Brain pericyte (primary cell): ENCODE results near the gene ZIC1.

Source experiments
- DNase-seq: peaks from one replicate; pipeline ENCODE4 v3.0.0-alpha.2; 2012; ENCODE audit warnings: low read depth, low spot score

Gene ZIC1

DNA sequence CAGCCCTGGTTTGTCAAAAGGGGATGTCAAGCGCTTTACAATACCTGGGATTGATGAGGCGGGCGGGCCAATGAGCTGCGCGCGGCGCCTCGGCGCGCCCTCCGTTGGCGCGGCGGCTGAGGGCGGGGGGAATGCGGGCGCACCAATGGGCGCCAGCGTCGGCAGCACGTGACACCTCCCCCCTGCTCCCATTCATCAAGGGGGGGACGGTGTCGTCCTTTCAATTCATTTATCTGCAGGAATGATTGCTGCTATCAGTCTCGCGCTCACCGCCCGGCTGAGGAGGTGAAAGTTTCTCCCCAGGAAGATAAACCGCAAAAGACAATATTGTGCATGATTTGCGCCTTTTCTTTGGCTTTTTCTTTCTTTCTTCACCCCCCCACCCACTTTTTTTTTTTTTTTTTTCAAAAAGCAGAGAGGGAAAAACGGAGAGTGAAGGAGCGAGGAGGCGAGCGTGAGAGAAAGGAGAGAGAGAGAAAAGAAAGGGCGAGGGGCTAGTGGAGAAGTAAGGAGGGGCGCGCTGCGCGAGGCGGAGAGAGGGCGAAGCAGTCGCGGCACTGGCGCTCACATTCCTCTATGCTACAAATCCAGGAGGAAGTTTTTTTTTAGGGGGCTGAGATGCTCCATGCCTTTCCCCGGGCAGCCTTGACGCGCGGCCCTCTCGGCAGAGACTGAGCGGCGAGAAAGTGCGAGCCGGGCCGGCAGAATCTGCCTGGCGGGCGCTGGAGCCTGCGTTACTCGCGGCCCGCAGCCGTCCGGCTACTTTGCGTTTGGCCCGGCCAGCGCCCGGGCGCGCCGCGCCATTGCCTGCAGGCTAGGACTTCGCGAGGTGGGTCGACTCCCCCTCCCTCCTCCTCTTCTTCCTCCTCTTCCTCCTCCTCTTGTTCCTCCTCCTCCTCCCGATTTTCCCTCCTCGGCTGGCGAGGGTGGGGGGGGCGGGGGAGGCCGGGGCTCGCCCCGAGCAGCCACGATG is at the start of gene ZIC1:
ZIC1 (plus strand) TSS at position 223 of the 973 bp plus-strand sequence; CDS start at position 971, 748 bp downstream.
- peak; percentile 94 for DNase-seq

DNA sequence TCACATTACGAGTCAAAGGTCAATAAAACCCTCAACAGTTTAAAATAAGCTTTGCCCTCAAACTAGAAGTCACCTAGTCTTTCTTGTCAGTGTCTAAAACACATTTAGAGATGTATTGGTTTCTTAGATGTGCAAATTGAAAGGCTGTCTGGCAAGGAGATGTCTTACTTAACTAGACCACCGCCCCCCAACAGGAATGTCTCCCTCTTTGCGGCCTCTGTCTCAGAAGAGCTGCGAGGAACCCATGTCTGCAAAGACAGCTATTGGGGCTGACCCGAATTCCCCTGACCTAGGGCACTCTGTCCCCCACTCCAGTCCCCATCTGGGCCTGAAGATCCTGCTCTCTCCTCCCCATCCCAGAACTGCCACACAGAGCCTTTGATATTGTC is 49.1 kb upstream of the ZIC1 start:
- DNase-seq: no peak

DNA sequence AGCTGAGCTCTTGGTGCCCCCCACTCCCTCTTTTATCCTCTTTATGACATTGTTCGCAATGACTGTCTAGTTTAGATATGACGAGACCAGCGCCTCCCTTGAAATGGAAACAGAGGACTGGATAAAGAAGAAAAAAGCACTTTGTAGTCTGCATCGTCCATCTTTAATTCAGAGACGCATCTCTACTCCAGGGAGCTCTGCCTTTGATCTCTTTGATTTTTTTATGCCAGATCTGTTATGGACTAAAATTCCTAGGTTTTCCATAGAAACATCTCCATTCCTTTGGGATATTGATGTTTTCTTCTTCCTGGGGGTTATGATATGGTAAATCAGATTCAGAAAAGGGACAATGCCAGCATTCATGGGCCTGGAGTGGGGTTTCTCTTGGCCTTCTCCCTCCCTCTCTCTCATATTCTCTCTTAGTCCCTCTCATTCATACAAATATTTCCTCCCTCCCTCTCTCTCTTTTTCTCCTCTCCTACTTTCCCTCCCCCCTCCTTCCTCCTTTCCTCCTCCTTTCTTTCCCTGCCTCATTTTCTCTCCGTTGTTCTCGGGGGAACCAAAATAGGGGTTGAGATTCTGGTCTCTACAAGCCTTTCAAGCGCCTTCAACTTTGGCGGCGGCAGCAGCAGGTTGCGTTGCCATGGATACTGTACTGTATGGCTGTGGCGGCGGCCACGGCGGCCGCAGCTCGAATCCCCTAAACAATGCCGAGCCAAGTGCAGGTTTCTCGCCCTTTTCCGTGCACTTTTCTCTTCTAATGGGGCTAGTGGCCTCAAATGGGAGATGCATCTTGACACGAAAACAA is 48.3 kb upstream of the ZIC1 start:
- DNase-seq: no peak

DNA sequence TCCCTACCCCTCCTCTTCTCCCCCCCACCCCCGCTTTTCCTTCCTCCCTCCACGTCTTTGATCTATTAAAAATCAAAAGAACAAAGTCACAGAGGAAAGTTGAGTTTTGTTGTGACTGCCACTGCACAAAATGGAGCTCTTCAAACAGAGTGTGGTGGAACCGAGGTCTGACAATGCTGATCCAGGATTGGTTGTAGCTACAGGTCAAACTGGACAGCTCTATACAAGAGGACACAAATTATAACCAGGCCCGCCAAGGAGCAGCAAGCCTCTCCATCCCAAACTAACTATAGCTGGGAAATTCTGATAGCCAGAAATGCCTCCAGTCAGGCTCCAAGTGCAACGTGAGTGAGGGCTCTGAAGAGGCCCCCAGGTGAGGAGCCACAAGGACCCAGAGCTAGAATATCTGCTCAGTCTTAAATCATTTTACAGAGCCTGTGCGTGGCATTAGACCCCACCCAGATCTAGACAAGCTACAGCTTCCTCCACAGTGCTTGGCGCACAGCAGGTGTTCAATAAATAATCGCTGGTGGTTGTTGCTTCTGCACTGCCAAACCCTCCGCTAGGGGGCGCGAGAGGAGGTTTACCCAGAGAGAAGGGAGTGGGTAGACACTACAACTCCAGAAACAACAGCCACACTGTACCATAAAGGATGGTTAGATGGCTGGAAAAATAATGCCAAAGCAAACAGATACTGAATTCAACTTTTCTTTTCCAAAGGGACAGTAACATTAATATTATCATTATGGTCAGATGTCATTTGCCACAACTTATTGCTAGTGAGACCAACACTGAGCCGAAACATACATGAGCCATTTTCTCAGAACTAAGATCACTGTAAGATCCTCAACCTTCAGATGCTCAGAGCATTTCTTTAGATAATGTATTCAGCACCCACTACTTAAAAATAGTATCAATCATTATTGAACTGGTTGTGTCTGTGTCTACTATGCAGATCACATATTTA is 47.4 kb upstream of the ZIC1 start:
- DNase-seq: no peak

DNA sequence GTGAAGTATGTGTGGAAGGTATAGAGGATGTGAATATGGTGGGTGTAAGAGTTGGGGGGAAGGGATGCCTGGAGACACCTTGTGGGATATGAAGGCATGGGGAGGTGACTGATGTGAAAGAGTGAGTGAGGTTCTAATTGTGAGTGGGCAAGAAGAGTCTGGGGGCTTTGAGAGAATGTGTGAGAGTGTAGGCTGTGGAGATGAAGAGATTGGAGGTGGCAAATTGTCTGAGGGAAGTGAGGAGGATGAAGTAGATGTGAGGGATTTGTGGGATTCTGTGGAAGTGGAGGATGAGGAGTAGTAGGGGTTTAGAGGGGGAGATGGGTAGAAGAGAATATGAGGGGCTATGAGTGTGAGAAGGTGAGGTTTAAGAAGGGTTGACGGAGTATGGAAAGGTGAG is 44.4 kb upstream of the ZIC1 start:
- no peak for DNase-seq

DNA sequence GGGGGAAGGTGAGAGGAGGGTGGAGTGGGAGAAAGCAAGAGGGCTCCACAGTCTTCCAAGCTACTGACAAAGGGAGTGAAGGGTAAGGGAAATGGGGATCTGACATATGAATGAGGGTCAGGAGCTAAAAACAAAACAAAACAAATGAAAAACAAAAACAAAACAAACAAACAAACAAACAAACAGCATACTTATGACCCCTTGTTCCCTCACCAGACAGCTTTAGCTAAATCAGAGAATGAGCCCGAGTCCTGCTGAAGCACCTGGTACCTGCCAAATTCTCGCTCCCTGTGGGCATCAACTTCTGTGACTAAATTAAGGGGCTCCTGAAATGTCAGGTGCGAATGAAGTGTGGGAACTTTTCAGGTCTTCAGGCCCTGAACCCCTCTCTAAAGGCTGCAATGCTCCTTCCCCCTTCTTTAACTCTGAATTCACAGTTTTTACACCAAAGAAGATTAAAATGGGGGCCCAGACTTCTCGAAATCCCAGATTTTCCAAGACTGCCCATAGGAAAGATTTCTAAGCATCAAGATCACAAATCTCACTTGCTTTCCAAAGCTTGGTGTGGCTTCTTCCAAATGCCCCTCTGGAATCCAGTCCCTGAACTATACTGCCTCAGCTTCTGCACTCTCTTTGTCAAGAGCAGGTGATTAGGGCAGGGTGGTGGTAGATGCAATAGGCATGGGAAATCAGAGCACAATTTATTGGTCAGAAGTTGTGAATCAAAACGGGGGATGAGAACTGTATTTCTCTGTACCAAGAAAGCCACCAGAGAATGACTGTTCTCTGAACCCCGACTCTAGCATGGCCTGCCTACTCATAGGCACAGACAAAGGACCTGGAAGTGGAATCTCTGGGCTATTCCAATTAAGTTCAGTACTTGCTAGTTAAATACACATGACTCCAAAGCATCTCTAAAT is 43.7 kb upstream of the ZIC1 start:
- no peak for DNase-seq

DNA sequence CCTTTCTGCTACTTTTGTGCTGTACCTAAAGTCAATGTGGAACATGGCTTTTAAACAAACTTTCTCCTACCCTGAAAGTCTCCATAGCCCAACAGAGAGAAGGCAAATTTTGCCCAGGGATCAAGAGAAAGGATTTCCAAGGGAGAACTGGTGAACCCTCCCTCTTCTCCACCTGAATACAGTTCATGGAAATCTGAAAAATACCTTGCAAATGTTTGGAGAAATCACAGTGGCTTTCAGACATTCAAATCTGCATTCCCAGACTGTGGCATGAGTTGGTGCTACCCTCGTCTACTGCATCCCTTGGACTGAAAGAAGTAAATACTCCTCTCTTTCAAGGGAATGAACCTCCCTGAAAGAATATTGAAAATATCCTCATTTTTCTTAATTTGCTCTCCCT is 41.5 kb upstream of the ZIC1 start:
- DNase-seq: no peak

DNA sequence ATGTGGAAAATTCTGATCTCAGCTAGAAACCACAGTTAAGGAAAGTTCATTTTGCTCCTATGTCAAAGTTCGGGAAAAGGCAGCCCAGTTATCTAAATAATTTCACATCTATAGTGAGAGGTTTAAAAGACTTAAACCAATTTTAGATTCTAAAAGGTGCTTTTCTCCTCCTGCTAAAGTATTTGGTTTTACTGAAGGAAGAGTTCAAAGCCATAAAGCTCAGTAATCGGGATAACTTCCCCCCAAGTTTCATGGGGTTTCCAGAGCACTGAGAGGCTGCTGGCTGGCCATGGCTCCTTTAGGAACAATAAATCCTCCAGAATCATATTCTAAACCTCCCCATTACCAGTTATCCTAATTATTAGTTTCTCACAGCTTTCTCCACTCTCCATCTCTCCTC is 41.0 kb upstream of the ZIC1 start:
- no peak for DNase-seq

DNA sequence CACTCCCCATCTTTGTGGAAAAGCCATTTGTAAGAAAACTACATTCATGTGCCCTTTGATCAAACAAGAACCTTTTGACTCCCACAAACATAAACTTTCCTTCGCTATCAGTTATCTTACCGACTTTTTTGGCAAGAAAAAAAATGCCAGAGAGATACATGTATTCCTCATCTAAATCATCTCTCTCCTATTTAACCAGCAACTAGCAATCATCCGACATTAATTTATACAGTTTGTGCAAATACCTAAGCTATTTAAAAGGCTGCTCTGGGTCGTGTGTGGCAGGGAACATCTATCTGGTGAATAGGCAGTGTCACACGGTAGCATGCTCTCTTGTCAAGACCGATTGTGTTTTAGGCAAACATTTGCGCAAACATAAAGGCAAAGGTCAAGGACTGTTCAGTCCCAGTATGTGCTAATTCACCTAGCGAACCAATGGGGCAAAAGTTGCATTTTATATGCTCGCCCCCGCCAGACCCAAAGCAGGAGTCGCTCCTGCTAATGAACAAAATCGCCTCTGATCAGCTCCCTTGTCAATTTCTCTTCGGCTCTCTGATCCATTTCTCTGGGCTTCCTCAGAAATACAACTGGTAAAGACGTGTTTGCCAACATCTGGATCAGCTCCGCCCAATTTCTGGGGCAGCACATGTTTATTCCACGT is 40.5 kb upstream of the ZIC1 start:
- DNase-seq: no peak

DNA sequence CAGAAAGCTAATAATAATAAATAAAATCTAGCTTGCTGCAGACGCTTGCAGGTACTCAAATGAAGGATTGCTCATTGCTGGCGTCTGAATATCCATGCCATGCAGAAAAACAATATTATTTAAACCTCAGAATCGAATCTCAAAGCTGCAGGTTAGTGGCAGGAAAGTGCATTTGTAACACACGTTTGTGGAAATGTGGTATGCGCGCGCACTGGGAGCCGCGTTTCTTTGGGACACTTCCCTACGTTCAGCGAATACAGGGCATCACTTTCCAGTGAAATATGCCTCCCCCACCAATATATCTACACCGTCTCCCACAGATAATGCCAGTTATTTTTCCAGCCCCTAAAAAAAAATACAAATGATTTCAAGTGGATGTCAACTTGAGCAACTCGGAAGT is 39.9 kb upstream of the ZIC1 start:
- no peak for DNase-seq

DNA sequence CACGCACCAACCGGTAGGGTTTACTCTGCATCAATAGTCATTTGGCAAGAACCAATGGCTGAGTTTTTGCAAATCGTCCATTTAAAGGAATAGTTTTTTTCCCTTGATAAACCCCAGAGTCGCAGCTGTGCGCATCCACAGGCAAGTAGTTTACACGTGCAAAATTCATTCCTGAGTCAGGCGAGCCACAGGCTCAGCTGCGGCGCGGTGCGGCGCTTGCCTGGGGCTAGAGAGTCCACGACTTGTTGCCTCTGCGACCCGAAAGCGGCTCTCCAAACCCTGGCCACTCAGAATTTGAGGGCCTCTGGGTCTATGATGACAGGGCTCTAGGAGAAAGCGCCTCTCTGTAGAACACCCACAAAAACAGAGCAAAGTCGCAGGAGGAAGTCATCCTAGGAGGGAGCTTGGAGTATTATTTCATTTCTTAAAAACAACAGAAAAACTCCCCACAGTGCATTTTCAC is 39.5 kb upstream of the ZIC1 start:
- no peak for DNase-seq

DNA sequence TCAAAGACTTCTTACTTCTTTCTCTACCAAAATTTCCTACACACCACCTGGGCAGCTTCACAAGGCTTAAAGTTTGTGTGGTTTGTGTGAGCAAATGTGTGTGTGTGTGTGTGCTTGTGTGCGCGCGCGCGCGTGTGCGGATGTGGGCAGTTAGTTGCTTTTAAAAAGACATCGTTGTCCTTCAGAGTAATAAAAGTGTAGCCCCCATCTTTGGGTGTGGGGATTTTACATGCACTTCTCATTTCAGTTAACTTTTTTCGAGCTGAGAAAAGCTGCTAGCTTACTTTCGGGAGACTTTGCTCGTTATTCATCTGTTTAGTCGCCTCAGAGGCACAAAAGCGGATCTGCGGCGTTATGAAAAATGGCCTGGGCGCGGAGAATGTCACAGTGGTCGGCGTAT is 38.8 kb upstream of the ZIC1 start:
- DNase-seq: no peak

DNA sequence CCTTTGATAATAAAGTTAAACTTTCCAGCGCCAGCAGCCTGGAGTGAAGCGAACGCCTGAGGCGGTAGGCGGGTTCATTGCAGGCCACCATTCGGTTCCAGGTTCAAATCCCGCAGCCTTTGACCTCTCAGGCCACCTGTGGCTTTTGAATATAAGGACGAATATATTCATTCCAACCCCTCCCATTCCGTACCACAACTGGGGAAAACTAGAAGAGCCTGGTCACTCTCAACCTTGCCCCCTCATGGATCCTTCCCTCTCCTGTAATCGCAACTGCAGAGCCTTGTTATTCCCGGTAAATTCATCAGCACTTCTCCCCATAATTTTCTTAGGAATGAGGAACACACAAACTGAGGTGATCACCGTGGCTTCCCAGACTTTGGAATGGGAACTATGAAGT is 38.0 kb upstream of the ZIC1 start:
- no peak for DNase-seq

DNA sequence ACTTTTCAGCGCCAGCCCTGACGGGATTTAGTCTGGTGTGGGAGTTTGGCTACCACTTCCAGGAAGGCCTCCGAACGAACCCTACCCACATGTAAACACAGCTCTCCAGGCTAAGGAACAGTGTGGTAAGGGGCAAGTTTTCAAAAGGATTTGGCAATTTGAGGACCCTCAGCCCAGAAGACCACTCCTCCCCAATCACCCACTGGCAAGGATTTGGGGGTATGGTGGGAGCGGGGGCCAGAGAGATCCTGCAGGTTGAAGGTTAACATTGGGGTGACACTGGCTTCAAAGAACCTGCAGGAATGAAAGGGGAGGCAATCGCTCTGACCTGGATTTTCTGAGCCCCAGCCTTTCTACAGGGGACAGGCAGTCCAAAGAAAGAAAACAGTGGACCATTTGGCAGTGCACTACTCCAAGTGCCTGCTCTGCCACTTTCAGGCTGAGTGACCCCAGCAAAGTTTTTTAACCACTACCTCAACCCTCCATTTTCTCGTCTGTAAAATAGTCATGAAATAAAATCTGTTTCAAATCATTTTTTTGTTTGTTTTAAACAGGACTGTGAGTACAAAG is 37.3 kb upstream of the ZIC1 start:
- DNase-seq: no peak

DNA sequence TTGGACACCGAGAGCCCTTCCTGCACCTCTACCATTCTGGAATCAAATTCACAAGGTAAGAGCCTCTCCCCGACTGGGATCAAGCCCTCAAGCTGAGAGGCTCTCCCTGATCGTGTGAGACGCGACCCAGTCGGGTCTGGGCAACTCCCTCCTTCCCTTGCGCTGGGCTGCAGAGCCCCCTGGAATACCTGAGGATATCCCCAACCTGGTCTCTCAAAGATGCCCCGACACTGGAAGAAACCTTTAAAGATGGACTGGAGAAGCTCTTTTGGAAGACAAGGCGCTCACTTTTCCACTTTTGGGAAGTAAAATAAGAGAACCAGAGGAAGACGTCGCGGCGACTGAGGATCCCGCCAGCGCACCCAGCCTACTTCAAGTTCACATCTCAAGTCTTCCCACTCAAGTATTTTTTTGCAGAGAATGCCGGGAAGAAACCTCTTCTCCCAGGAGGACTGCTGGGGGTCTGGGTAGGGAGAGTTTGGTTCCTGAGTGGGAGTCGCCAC is 36.6 kb upstream of the ZIC1 start:
- no peak for DNase-seq

DNA sequence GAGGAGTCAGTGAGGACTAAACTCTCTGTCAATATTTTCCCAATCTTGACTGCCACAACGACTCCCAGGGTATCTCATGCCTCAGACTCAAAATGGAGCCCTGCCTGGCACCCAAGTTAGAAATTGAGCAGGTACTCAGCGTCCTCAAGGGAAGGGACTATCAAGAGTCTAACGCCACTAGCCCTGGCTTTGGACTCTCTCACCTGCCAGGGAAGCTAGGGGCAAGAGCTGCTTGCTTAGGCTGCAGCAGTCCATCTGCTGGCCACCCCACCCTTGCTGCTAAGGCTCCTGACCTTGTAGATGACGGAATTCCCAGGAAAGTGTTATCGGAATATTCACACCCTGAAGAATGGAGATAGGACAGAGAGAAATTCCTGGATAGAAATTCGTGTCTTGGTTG is 35.9 kb upstream of the ZIC1 start:
- no peak for DNase-seq

DNA sequence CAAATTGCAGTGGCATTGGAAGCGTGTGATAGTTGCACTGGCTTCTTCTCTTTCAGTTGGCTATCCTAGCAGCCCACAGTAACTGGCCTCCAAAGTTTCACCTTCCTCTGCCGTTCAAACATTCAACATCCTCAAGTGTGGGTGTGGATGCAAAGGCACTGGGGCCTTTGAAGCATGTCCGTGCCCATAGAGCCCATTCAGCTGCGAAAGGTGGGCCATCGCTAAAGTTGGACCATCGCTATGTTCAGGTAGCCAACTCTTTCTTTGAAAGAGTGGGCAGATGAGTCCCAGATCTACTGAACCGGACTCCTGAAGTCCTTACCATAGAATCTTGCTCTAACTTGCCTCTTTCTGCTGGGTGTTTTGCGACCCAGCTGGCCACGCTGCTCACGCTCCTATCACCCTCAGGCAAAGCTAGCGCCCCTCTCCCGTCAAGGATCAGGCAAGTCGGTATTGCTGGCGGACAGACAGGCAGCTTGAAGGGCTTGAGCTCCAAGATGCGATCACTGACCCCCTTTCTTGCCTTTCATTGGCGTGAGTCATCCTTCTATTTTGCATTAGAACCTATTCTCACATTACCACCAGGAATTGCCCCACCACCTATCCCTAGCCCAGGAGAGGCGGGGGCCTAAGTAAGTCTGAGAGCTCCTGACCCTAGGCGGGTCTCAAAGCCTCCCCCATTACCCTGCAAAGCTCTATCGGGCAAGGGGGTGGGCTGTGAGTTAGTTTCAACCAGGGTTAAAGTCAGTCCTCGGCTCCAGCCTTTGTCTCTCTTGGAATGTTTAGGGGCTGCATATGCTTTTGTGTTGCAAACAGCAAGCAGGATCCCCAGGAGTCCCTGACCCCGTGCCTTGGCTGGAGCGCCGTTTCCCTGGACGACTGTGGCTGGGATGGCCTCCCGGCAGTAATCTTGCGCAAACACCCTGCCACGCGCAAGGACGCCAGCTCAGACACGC is 31.5 kb upstream of the ZIC1 start:
- no peak for DNase-seq

DNA sequence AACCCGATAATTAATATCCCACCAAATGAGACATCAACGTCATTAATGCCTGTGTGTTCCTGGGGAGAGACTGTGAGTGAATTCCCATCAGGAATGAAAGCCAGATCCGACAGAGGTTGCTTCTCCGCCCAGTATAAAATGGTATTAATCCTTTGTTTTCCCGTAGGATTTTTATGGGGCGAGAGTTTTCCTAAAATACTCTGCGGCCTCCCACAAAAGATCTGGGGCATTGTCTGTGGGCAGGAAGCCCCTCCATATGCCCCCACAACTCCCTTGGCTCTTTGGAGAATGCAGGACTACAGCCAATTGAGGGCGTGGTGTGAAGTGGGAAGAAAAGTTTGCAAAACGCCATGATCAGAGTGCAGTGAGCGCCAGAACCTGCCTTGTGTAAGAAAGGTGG is 29.5 kb upstream of the ZIC1 start:
- DNase-seq: no peak
